ENCODE measurements around the gene HDAC5. TPM values are rescaled to one million over a fixed set of nuclear protein-coding genes. Genes with fewer than 3 reads are reported as not detected.
"Not testable (repeated sequence)": the region's sequence is repeated elsewhere in the genome, so short reads cannot be mapped to it uniquely, and the experiment has no call there.

Gene HDAC5
- total RNA-seq, 6 experiments from 2014 or later, result 12.0 to 26.4 (median 15.5) TPM

- Histone ChIP-seq H3K27ac (no peak overlapping the region), H3K9me3 (no peaks in the 10 kb centered on the region), H3K36me3 (no peaks in the 10 kb centered on the region), H3K27me3 (no peaks in the 10 kb centered on the region), H3K4me3 (no peak overlapping the region), H3K4me1 (no peaks in the 10 kb centered on the region)
- intact Hi-C loops (cut with DNase I), result no loop called here
- 100% methylated on average over 4 of the region's 4 CpGs for WGBS (ENCODE audit: insufficient coverage, low coverage, low lambda C conversion rate, missing lambda C conversion rate)
- no peak for TF ChIP-seq CTCF (IDR thresholded peaks at IDR 0.05)
- TF ChIP-seq POLR2A (IDR thresholded peaks at IDR 0.05), result no peak
- ATAC-seq (no peak), DNase-seq (no peak)
Observed at GRCh38 chr17:44152875-44153274, 29.4 kb upstream of the HDAC5 start.

GRCh38 chr17:44149750-44150329 lies 26.4 kb upstream of the HDAC5 start:
- DNase-seq (no peak), ATAC-seq (peak in 1 of 4 donors; percentile 28)
- no peaks in the 10 kb centered on the region for H3K4me1 ChIP-seq
- H3K9me3 ChIP-seq, result no peaks in the 10 kb centered on the region
- TF ChIP-seq CTCF (IDR thresholded peaks at IDR 0.05) (no peak), POLR2A (IDR thresholded peaks at IDR 0.05) (no peak)
- no peaks in the 10 kb centered on the region for H3K36me3 ChIP-seq
- no peaks in the 10 kb centered on the region for H3K27me3 ChIP-seq
- H3K4me3 ChIP-seq, result no peak overlapping the region
- intact Hi-C loops (cut with DNase I), result no loop called here
- no peak overlapping the region for H3K27ac ChIP-seq
- WGBS (ENCODE audit: insufficient coverage, low coverage, low lambda C conversion rate, missing lambda C conversion rate), result 100% methylated on average over 4 of the region's 4 CpGs

GRCh38 chr17:44149066-44149465 lies 25.6 kb upstream of the HDAC5 start:
- no CpG with 5 or more reads among the region's 3 CpGs for WGBS (ENCODE audit: insufficient coverage, low coverage, low lambda C conversion rate, missing lambda C conversion rate)
- H3K36me3 ChIP-seq; H3K27me3 ChIP-seq; ATAC-seq; H3K4me3 ChIP-seq; H3K4me1 ChIP-seq; intact Hi-C loops (cut with DNase I); H3K27ac ChIP-seq; DNase-seq; H3K9me3 ChIP-seq: not testable (repeated sequence)

- DNase-seq, result no peak
- H3K27me3 ChIP-seq, result no peaks in the 10 kb centered on the region
- no peak for ATAC-seq
- H3K27ac ChIP-seq, result no peak overlapping the region
- TF ChIP-seq POLR2A (IDR thresholded peaks at IDR 0.05), result no peak
- TF ChIP-seq CTCF (IDR thresholded peaks at IDR 0.05), result no peak
- H3K36me3 ChIP-seq, result no peaks in the 10 kb centered on the region
- WGBS (ENCODE audit: insufficient coverage, low coverage, low lambda C conversion rate, missing lambda C conversion rate), result no CpG with 5 or more reads among the region's 4 CpGs
- H3K9me3 ChIP-seq, result no peaks in the 10 kb centered on the region
- intact Hi-C loops (cut with DNase I), result no loop called here
- H3K4me3 ChIP-seq, result no peak overlapping the region
- H3K4me1 ChIP-seq, result peaks cover 0 to 1% (median 0%) of the 10 kb centered on the region in 4 donors
Observed at GRCh38 chr17:44147812-44148211, 24.4 kb upstream of the HDAC5 start.

GRCh38 chr17:44146375-44147346 lies 23.2 kb upstream of the HDAC5 start:
- DNase-seq (no peak), ATAC-seq (no peak)
- no peak overlapping the region for H3K27ac ChIP-seq
- H3K27me3 ChIP-seq, result no peaks in the 10 kb centered on the region
- 40% methylated on average over 2 of the region's 2 CpGs for WGBS (ENCODE audit: insufficient coverage, low coverage, low lambda C conversion rate, missing lambda C conversion rate)
- H3K4me1 ChIP-seq, result peaks cover 0 to 10% (median 3%) of the 10 kb centered on the region in 4 donors
- TF ChIP-seq CTCF (IDR thresholded peaks at IDR 0.05), result no peak
- no peaks in the 10 kb centered on the region for H3K36me3 ChIP-seq
- H3K4me3 ChIP-seq, result no peak overlapping the region
- no peaks in the 10 kb centered on the region for H3K9me3 ChIP-seq
- intact Hi-C loops (cut with DNase I), result no loop called here

Data from right lobe of liver (tissue), 6 donors.